A549 treated with DMSO at 1 μM for 4 hours (cell line): ENCODE results near the gene APC2. TPM values are rescaled to one million over a fixed set of nuclear protein-coding genes. Genes with fewer than 3 reads are reported as not detected.

Source experiments
- total RNA-seq: library from RNA; stranded (reverse); fragments of 200-300 nt; extraction: Qiagen RNA extraction; gene quantifications from 5 replicates; pipeline ENCODE4 v1.2.3, GENCODE V29; 2022; ENCODE audit warnings: low read depth

Gene APC2, protein sequence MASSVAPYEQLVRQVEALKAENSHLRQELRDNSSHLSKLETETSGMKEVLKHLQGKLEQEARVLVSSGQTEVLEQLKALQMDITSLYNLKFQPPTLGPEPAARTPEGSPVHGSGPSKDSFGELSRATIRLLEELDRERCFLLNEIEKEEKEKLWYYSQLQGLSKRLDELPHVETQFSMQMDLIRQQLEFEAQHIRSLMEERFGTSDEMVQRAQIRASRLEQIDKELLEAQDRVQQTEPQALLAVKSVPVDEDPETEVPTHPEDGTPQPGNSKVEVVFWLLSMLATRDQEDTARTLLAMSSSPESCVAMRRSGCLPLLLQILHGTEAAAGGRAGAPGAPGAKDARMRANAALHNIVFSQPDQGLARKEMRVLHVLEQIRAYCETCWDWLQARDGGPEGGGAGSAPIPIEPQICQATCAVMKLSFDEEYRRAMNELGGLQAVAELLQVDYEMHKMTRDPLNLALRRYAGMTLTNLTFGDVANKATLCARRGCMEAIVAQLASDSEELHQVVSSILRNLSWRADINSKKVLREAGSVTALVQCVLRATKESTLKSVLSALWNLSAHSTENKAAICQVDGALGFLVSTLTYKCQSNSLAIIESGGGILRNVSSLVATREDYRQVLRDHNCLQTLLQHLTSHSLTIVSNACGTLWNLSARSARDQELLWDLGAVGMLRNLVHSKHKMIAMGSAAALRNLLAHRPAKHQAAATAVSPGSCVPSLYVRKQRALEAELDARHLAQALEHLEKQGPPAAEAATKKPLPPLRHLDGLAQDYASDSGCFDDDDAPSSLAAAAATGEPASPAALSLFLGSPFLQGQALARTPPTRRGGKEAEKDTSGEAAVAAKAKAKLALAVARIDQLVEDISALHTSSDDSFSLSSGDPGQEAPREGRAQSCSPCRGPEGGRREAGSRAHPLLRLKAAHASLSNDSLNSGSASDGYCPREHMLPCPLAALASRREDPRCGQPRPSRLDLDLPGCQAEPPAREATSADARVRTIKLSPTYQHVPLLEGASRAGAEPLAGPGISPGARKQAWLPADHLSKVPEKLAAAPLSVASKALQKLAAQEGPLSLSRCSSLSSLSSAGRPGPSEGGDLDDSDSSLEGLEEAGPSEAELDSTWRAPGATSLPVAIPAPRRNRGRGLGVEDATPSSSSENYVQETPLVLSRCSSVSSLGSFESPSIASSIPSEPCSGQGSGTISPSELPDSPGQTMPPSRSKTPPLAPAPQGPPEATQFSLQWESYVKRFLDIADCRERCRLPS (N-terminal part only)
- 0.91 to 2.5 TPM (median 2.0 TPM) in 5 replicates for total RNA-seq

DNA sequence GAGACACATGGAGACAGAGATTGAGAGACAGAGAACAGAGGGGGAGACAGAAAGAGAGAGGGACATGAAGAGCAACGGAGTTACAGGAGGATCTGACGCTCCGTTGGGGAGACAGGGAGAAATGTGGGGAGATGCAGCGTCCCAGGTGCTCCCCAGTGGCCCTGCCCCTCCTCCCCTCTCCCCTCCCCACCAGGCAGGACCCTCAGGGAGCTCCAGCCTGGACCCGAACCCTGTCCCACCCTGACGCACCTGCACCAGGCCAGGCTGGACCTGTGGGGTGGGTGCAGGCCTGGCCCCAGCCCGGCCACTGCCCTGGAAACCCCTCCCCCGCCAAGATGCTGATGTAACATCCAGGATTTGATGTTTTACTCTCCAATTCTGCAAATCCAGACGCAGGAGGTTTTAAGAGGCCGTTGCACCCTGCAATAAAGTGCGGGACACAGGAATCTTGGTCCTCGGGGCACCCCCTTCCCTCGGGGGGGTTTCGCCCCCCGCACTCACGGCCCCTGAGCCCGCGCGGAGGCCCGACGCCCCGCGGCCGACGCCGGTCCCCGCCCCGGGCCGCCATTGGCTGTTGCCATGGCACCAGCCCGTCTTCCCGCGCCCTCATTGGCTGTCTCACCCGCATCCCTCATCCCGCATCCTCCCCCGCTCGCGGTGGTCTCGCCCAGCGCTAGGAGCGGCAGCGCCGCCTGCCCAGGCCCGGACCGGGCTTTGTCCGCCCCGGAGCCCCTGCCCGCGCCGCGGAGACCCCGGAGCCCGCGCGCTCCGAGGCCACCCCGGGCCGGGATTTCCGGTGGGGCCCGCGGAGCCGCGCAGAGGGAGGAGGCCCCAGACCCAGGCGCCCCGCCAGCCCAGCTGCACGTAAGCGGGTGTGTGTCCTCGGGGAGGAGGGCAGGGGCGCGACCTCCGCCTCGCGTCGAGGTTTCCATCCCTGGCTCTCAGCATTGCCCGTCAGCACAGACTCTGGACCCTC lies at the start of gene APC2:
Gene APC2, plus strand, starts transcription at position 655 of the 976 bp plus-strand sequence. CDS start 2,881 bp downstream, outside the sequence.

DNA sequence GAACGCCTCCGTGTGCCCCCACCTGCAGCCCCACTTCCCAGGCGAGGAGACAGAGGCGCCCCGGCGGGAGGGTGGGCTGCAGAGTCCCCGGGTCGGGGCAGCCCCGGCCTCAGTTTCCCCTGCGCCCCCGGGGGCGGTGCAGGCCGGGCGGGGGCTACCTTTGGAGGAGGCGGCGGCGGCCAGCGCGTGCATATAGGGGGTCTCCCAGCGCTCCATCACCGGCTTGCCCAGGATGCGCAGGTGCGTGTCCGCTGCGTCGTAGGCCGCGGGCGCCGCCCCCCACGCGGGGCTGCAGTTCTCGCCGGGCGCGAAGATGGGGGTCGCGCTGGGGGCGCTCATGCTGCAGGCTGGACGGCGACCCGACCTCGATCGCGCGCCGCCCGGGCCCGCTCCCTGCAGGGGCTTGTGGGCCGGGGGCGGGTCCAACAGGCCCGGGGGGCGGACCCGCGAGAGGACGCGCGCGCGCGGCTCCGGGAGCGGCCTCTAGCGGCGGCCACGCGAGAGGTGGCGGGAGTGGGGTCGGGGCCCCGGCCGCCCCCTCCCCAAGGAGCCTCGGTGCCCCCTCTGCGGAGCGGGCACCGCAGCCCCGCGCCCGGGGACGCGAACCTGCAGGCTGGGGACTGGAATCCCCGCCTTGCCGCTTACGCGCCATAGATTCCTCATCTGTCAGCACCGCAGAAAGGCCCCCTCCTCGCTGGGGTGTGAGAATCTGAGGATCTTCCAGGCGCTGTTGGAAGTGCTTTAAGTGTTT lies 48.6 kb upstream of the APC2 start, which contains the start of gene GAMT:
Gene GAMT, minus strand, starts transcription at position 405 of the 751 bp plus-strand sequence. Its CDS starts 66 bp downstream, at position 339.

DNA sequence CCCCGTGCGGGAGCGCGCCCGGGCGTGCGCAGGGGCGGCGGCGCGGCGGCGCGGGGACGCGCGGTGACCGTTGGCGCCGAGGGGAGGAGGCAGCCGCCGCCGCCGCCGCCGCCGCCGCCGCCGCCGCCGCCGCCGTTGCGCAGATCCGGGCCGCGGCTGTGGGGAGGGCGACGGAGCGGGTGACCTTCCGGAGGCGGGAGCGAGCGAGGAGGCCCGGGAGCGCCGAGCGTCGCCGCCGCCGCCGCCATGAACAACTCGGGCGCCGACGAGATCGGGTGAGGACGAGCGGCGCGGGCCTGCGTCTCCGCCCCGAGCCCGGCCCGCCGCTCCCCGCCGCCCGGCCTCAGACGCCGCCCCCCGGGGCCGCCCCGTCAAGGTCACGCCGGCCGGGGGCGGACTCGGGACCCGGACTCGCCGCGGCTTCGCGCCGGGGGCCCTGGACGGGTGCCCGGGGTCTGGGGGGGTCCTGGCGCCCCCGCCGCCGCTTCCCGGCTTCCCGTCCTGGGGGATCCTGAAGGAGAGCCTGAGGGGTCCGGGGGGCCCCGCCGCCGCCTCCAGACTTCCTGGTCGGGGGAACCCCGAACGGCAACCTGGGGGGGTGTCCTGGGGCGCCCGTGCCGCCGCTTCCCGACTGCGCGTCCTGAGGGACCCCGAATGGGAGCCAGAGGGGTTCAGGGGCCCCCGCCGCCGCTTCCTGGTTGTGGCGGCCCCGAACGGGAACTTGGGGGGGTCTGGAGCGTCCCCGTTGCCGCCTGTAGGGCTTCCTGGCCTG lies 42.2 kb upstream of the APC2 start, which contains the start of gene DAZAP1:
Gene DAZAP1, plus strand, starts transcription at position 59 of the 772 bp plus-strand sequence. Its CDS starts 188 bp downstream, at position 247.

DNA sequence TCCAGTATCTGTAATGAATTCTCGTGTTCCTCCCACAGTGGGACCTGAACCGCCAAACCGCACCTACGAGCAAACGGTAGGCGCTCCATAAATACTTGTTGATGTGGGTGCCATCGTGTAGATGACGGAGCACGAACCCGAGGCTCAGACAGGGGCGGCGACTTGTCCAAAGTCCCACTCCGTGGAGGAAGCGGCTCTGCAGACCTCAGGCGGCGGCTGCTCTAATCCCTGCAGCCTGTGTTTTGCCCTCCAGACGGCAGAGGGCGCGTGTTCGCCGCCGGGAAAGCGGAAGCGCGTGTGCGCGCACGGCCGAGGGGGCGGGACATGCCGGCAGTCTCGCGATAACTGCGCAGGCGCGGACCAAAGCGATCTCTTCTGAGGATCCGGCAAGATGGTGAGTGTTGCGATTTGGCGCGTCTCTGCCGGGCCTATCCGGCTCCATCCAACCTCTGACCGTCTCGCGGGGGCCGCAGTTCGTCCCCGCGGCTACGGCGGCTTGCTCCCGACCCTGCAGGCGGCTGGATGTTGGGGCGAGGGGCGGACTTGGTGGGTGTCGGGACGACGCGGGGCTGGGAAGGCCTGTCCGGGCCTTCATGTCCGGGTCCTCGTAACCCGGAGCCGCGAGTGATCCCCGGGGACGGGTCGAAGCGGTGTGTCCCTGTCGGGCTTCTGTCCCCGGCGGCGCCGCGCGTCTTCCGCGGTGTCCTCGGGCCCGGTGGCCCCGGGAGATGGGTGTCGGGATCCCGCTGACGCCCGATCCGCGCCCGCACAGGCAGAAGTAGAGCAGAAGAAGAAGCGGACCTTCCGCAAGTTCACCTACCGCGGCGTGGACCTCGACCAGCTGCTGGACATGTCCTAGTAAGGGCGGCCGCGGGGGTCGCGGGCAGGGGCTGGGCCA lies 11.6 kb upstream of the APC2 start, which contains the start of gene RPS15:
Gene RPS15, plus strand, starts transcription at position 362 of the 898 bp plus-strand sequence. Its CDS starts 30 bp downstream, at position 392.

DNA sequence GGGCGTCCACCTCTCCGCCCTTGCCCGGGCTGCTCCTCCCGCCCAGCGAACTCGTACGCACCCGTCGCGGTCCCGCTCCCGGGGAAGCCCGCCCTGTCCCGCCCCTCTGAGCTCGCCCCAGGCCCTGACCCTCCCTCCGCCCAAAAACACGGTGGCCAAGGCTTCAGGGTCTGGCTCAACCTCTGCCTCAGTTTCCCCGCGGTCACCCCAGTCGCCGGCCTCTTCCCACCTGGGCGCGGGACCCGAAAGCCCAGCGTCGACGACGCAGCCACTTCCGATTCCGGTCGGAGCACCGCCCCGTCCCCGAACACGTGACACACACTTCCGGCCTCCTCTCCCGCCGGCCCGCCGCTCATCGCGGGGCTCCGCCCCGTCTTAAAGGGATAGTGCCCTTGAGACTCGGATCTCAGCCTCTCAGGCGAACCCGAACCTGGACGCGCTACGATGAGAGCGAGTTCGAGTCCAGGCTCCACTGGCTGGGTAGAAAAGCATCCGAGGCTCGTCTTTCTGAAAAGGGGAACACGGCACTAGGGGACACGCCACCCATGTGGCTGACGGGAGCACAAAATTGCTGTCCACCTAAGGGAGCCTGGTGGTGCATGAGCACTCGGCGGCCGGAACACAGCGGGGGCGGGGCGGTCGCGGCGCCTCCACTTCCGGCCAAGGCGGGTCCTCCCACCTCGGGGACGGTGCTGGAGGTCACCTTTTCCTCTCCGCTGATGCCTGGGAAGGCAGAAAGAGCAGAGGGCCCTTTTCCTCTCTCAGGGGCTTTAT lies 29.2 kb downstream of the APC2 start, which contains the start of gene C19orf25:
Gene C19orf25, minus strand, starts transcription at position 282 of the 774 bp plus-strand sequence. CDS start 312 bp downstream, outside the sequence.

DNA sequence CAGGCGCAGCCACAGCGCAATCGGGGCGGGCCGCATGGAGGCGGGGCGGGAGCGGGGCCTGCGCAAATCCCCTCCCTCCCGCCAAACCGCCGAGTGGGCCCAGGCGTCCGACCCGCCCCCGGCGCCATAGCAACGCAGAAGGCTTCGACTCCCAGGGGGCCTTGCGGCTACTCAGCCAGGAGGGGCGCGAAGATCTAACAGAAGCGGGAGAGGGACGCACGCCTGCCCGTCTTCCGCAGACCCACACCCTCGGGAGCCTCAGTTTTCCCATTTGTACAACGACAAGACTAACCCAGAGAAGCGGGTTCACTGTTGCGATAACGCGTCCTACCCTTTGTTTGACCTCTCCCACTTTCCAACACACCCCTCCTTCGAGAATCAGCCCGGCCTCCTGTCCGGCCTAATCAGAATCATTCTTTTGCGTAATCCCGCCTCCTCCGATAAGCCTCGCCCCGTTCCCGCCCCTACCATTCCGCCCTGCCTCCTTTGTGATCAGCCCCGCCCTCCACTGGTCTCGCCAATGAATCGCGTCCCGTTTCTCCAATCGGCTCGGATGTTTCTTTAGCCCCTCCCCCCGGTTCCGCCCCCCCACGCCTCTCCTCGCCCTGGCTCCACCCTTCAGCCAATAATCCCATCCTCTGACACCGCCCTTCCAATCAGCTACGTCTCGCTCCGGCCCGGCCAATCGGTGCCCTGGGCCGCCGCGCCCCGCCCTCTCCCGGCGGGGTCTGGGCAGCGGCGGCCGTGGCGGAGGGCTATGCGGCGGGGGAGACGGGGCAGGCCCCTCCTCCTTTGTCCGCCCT lies 40.6 kb downstream of the APC2 start, which contains the start of gene PCSK4:
Gene PCSK4, minus strand, starts transcription at position 40 of the 803 bp plus-strand sequence. Its CDS starts 4 bp downstream, at position 36.

DNA sequence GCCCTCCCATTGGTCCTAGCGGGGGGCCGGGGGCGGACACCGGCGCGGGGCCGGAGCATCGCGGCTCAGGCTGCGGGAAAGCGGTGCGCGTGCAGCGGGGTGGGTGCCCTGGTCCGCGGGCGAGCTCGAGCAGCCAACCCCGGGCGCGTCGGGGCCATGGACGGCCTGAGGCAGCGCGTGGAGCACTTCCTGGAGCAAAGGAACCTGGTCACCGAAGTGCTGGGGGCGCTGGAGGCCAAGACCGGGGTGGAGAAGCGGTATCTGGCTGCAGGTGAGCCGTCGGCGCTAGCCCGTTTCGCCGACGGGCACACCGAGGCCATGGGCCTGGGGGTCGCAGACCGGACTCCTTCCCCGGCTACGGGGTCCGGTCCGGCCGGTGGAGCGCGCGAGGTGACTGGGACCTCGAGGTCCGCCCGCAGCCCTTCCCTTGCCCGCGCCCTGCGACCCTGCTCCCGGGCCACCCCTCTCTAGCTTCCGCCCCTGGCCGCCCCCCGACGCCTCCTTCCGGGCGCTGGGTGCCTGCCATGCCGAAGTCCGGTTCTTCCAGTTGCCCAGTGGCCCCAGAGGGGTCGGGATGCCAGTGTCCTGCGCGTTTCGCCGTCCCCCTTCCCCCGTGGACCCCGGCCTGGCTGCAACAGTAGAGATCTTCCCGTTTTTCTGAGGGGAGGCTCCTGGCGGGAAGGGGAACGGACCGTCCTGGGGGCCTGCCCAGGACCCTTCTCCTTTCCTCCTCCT lies 41.4 kb downstream of the APC2 start, which contains the start of gene REEP6:
Gene REEP6, plus strand, starts transcription at position 68 of the 735 bp plus-strand sequence. Its CDS starts 89 bp downstream, at position 157.

DNA sequence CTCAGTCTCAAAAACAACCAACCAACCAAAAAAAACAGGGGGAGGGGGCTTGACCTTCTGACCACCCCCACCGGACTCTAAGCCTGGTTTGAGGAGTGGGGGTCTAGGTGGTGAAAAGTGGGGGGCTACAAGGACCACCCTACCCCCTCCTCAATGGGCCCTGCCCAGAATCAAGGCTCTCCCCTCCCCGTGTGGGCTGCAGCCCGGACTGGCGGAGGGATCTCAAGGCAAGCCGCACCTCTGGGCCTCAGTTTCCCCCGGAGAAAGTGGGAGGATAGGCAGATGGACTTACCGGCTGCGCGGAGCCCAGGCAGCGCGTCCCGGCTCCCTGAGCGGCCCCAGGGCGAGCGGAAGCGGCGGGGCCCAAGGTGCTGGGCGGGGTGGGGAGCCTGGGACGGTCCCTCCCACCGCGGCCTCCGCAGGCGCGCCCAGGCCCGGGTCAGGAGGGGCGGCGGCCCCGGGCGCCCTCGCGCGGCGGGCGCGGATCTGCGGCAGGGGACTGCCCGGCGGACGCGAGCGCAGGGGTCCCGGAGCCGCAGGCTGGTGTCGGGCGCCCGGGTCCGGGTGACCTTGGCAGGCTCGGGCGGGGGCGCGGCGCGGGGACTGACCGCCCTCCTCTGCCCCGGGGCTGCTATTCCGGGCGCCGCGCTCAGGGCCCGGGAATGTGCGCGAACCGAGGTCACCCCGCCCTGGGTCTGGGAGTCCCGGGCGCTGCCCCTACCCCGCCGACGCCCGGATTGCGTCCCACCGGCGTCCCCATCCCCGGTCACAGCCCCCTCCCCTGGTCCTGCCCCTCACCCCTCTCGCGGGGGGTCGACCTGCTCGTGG lies 63.0 kb downstream of the APC2 start, which contains the start of gene ADAMTSL5:
Gene ADAMTSL5, minus strand, starts transcription at position 349 of the 828 bp plus-strand sequence. CDS start 2,076 bp downstream, outside the sequence.

Other genes with a start within 250 kb of the APC2 start
- 31.5 to 40.8 TPM (median 39.5 TPM) in 5 replicates for gene STK11, start 244.3 kb upstream of the APC2 start, total RNA-seq
- 2.3 to 4.0 TPM (median 3.7 TPM) in 5 replicates for gene CBARP, start 212.1 kb upstream of the APC2 start, total RNA-seq
- gene ATP5F1D, start 208.4 kb upstream of the APC2 start, total RNA-seq = 82.4 to 163 TPM (median 149 TPM) in 5 replicates
- gene MIDN, start 201.5 kb upstream of the APC2 start, total RNA-seq = 42.1 to 48.9 TPM (median 48.2 TPM) in 5 replicates
- gene CIRBP, start 180.8 kb upstream of the APC2 start, total RNA-seq = 89.0 to 226 TPM (median 98.8 TPM) in 5 replicates
- gene FAM174C, start 174.6 kb upstream of the APC2 start, total RNA-seq = 50.5 to 96.1 TPM (median 82.6 TPM) in 5 replicates
- gene EFNA2, start 164.2 kb upstream of the APC2 start, total RNA-seq = 1.1 to 2.1 TPM (median 1.4 TPM) in 5 replicates
- gene NDUFS7, start 66.2 kb upstream of the APC2 start, total RNA-seq = 61.3 to 78.6 TPM (median 70.3 TPM) in 5 replicates
- 25.1 to 40.6 TPM (median 35.1 TPM) in 5 replicates for gene GAMT, start 48.6 kb upstream of the APC2 start, total RNA-seq
- 81.3 to 109 TPM (median 103 TPM) in 5 replicates for gene DAZAP1, start 42.5 kb upstream of the APC2 start, total RNA-seq
- gene RPS15, start 11.7 kb upstream of the APC2 start, total RNA-seq = 1,625 to 1,906 TPM (median 1,687 TPM) in 5 replicates
- gene C19orf25, start 29.1 kb downstream of the APC2 start, total RNA-seq = 10.9 to 20.9 TPM (median 20.3 TPM) in 5 replicates
- 0.64 to 1.2 TPM (median 0.89 TPM) in 5 replicates for gene PCSK4, start 40.2 kb downstream of the APC2 start, total RNA-seq
- 3.7 to 5.9 TPM (median 4.9 TPM) in 5 replicates for gene REEP6, start 41.1 kb downstream of the APC2 start, total RNA-seq
- 2.7 to 4.2 TPM (median 3.4 TPM) in 5 replicates for gene ADAMTSL5, start 62.9 kb downstream of the APC2 start, total RNA-seq
- gene PLK5, start 74.0 kb downstream of the APC2 start, total RNA-seq = 0.03 TPM in 1 of 5 replicates, not detected in the others
- 5.7 to 11.9 TPM (median 10.1 TPM) in 5 replicates for gene MEX3D, start 118.2 kb downstream of the APC2 start, total RNA-seq
- 37.2 to 56.9 TPM (median 47.8 TPM) in 5 replicates for gene MBD3, start 142.7 kb downstream of the APC2 start, total RNA-seq
- gene UQCR11, start 155.3 kb downstream of the APC2 start, total RNA-seq = 93.1 to 175 TPM (median 172 TPM) in 5 replicates
- gene TCF3, start 202.5 kb downstream of the APC2 start, total RNA-seq = 38.6 to 70.5 TPM (median 58.8 TPM) in 5 replicates